ENCODE data around the gene RPS6KL1.

RPS6KL1 gene

GRCh38 chr14:74922752-74923401 is at the start of gene RPS6KL1:
Gene RPS6KL1, minus strand, starts transcription at chr14:74923260. Its CDS starts 1,719 bp downstream, at chr14:74921541.
- DNase-seq: peak; percentile 53

- DNase-seq: no peak
Observed at GRCh38 chr14:74968811-74969210, 45.8 kb upstream of the RPS6KL1 start.

GRCh38 chr14:74965486-74966153 is 42.6 kb upstream of the RPS6KL1 start:
- no peak for DNase-seq

GRCh38 chr14:74964787-74965485 is 41.9 kb upstream of the RPS6KL1 start:
- DNase-seq: peak; percentile 33

- no peak for DNase-seq
Observed at GRCh38 chr14:74963705-74964271, 40.7 kb upstream of the RPS6KL1 start.

GRCh38 chr14:74963178-74963704 is 40.2 kb upstream of the RPS6KL1 start:
- no peak for DNase-seq

- DNase-seq: no peak
Observed at GRCh38 chr14:74962493-74962892, 39.4 kb upstream of the RPS6KL1 start.

GRCh38 chr14:74962046-74962445 is 39.0 kb upstream of the RPS6KL1 start:
- no peak for DNase-seq

- DNase-seq: no peak
Observed at GRCh38 chr14:74961238-74961911, 38.3 kb upstream of the RPS6KL1 start.

- no peak for DNase-seq
Observed at GRCh38 chr14:74960736-74961135, 37.7 kb upstream of the RPS6KL1 start.

- DNase-seq: no peak
Observed at GRCh38 chr14:74959596-74960180, 36.6 kb upstream of the RPS6KL1 start.

GRCh38 chr14:74956280-74957072 is 33.4 kb upstream of the RPS6KL1 start:
- DNase-seq: no peak

GRCh38 chr14:74956027-74956279 is 32.9 kb upstream of the RPS6KL1 start:
- no peak for DNase-seq

GRCh38 chr14:74955229-74956026 is 32.4 kb upstream of the RPS6KL1 start, which contains the start of gene PGF:
Gene PGF, minus strand, starts transcription at chr14:74955597. Its CDS starts 355 bp downstream, at chr14:74955242.
- DNase-seq: no peak

GRCh38 chr14:74954947-74955228 is 31.8 kb upstream of the RPS6KL1 start:
- DNase-seq: no peak

GRCh38 chr14:74954232-74954946 is 31.3 kb upstream of the RPS6KL1 start:
- DNase-seq: no peak

- no peak for DNase-seq
Observed at GRCh38 chr14:74953686-74954085, 30.6 kb upstream of the RPS6KL1 start.

GRCh38 chr14:74952697-74953484 is 29.8 kb upstream of the RPS6KL1 start:
- DNase-seq: no peak

- no peak for DNase-seq
Observed at GRCh38 chr14:74952180-74952665, 29.2 kb upstream of the RPS6KL1 start.

All from HCEC 1CT (cell line).